Measurements from ENCODE around the gene DYNLT1. TPM values are rescaled to one million over a fixed set of nuclear protein-coding genes. Genes with fewer than 3 reads are reported as not detected.

The DYNLT1 gene
- total RNA-seq, 4 donors from 2014 or later: 36.6 to 80.0 (median 49.1) TPM

DNA sequence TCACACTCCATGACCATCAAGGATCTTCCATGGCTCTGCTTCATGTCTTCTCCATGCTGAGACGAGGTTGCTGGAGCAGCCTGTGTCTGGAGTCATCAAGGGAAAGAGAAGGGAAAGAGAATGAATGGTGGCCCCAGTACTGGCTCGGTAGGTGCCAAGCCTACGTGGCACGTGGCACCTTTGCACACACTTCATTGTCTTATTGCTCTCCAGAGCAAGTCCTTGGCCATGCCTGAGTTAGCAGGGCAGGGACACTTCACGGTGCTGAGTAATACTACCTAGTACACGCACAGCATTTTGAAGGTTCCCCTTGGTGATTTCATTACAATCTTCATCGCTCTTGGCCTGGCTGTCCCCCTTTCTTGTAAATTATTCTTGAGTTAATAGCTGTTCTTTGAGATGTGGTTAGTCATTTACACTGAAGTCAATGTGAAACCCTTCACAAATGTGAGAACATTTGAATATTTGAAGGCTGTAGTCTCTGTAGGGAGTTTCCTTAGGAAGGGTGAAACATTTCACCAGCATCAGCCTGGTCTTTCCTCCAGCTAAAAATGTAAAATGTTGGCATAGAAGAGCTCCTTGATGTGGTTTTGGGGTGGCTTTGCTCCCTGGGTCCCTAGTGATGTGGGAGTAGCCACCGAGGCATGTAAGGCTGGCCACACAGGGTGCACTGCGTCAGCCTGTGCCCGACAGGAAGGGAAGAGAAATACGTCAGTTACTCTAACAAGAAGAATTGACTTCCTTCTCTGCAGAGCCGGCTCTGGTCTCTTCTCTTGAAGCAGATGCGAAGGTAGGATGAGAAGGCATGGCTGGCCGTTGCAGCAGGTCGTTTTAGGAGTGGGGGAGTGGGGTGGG is 5.0 kb upstream of the DYNLT1 start, which contains the start of gene SYTL3:
Gene SYTL3 (plus strand): TSS at position 766 of the 855 bp plus-strand sequence. CDS start 13,215 bp downstream, outside the sequence.
- Histone ChIP-seq H3K36me3 (no peaks in the 10 kb centered on the region), H3K4me3 (no peak within 1 kb of the TSS), H3K9me3 (no peaks in the 10 kb centered on the region), H3K4me1 (peaks cover 0 to 16% (median 0%) of the 10 kb centered on the region in 4 donors), H3K27me3 (no peaks in the 10 kb centered on the region), H3K27ac (peak within 1 kb of the TSS in 2 of 4 donors; percentile 15 to 68)
- TF ChIP-seq, protein P1, sequence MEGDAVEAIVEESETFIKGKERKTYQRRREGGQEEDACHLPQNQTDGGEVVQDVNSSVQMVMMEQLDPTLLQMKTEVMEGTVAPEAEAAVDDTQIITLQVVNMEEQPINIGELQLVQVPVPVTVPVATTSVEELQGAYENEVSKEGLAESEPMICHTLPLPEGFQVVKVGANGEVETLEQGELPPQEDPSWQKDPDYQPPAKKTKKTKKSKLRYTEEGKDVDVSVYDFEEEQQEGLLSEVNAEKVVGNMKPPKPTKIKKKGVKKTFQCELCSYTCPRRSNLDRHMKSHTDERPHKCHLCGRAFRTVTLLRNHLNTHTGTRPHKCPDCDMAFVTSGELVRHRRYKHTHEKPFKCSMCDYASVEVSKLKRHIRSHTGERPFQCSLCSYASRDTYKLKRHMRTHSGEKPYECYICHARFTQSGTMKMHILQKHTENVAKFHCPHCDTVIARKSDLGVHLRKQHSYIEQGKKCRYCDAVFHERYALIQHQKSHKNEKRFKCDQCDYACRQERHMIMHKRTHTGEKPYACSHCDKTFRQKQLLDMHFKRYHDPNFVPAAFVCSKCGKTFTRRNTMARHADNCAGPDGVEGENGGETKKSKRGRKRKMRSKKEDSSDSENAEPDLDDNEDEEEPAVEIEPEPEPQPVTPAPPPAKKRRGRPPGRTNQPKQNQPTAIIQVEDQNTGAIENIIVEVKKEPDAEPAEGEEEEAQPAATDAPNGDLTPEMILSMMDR (IDR thresholded peaks at IDR 0.05): no peak
- TF ChIP-seq EP300 (IDR thresholded peaks at IDR 0.05): peak in 1 of 2 donors; percentile 57
- peak in 1 of 2 donors; percentile 37 for TF ChIP-seq POLR2A (IDR thresholded peaks at IDR 0.05)
- WGBS, 2 donors: 52 to 55% methylated on average over 15 of the region's 15 CpGs
- no peak for DNase-seq (ENCODE audit: low spot score in 2 of 2)

DNA sequence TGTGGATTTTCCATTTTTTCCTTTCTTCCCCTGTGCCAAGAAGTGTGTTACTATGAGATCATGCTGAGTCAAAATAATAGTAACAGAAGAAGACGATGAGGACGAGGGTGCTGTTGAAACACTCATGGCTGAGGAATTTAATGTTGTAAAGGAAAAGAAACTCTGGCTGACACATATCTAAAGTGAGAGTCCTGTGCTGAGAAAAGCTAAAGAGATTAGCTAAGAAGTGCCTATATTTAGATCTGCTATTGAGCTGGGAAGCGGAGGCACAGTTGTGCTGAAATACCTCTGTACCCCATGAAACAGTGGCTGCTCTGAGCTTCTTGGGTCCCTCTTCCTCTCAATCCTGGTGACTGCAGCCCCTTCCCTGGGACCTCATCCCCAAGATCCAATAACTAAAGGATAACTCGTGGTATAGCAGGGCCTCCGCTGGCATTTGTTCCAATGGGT is 4.2 kb upstream of the DYNLT1 start:
- no peak for TF ChIP-seq EP300 (IDR thresholded peaks at IDR 0.05)
- Histone ChIP-seq H3K9me3 (no peaks in the 10 kb centered on the region), H3K27ac (peak overlapping the region in 2 of 4 donors; percentile 15 to 68), H3K4me1 (peaks cover 0 to 9% (median 1%) of the 10 kb centered on the region in 4 donors), H3K4me3 (no peak overlapping the region), H3K27me3 (no peaks in the 10 kb centered on the region), H3K36me3 (no peaks in the 10 kb centered on the region)
- DNase-seq (ENCODE audit: low spot score in 2 of 2): no peak
- WGBS, 2 donors: 54 to 64% methylated on average over 5 of the region's 5 CpGs

DNA sequence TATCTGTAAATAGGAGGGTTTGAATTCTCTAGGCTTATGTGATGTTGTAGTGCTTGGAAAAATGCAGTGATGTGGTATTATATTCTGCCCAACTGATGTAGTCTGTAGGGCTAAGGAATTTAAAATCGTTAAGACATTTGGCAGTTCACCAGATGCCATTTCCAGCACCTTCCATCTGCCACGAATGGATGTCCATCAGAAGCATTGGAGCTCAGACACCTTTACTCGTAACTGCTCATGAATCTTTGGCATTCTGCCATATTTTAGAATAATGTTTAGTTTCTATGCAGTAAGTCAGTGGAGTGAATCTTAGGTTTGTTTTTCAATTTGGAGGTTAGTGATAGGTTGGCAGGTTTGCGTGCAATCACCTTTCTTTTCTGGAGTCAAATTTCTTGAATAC is 3.0 kb upstream of the DYNLT1 start:
- DNase-seq (ENCODE audit: low spot score in 2 of 2): no peak
- TF ChIP-seq, protein P1 (IDR thresholded peaks at IDR 0.05): no peak
- no peak for TF ChIP-seq EP300 (IDR thresholded peaks at IDR 0.05)
- no peak for TF ChIP-seq POLR2A (IDR thresholded peaks at IDR 0.05)
- Histone ChIP-seq H3K27ac (no peak overlapping the region), H3K27me3 (no peaks in the 10 kb centered on the region), H3K36me3 (no peaks in the 10 kb centered on the region), H3K4me3 (no peak overlapping the region), H3K9me3 (no peaks in the 10 kb centered on the region), H3K4me1 (peaks cover 0 to 16% (median 13%) of the 10 kb centered on the region in 4 donors)
- 64 to 68% methylated on average over 4 of the region's 4 CpGs for WGBS, 2 donors

DNA sequence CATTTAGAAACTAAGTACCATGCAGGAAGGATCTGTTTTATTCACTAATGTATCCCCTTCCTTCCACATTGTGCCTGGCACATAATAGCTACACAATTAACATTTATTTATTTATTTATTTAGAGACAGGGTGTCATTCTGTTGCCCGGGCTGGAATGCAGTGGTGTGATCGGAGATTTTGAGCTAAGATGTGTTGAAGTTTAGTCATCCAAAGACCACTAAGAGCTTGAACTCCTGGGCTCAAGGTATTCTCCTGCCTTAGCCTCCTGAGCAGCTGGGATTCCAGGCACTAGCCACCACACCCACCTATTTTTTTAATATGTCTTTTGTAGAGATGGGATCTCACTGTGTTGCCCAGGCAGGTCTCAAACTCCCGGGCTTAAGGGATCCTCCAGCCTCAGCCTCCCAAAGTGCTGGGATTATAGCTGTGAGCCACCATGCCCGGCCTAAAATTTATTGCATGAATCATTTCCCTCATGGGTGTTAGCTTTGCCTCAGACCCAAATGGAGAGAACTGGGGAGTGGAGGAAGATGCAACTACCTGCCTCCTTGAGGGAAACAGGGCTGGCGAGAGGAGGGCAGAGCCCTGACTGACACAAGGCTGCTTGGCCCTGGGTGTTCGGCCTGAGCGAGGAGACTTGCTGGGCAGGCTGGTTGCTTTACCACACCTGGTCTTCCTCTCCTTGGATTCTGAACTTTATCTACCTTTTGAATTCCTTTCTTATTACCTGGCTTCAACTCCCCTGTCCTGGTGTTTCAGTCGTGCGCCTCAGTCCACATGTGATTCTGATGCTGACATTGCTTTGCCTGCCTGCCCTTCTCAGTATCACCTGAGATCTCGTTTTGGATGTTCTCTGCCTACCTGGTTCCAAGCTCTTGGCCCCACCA is 1.7 kb upstream of the DYNLT1 start:
- H3K27ac ChIP-seq: no peak overlapping the region
- peaks cover 0 to 27% (median 21%) of the 10 kb centered on the region in 4 donors for H3K4me1 ChIP-seq
- H3K36me3 ChIP-seq: no peaks in the 10 kb centered on the region
- TF ChIP-seq, protein P1 (IDR thresholded peaks at IDR 0.05): no peak
- TF ChIP-seq EP300 (IDR thresholded peaks at IDR 0.05) (no peak), POLR2A (IDR thresholded peaks at IDR 0.05) (no peak)
- H3K9me3 ChIP-seq: no peaks in the 10 kb centered on the region
- no peak for DNase-seq (ENCODE audit: low spot score in 2 of 2)
- no peaks in the 10 kb centered on the region for H3K27me3 ChIP-seq
- 70 to 88% methylated on average over 10 of the region's 10 CpGs for WGBS, 2 donors
- H3K4me3 ChIP-seq: no peak overlapping the region
